Subcutaneous abdominal adipose tissue (tissue), 5 donors: ENCODE measurements around the gene GPR85.
"Not testable (repeated sequence)": the region's sequence is repeated elsewhere in the genome, so short reads cannot be mapped to it uniquely, and the experiment has no call there.

Experiments used
- H3K27ac ChIP-seq: one replicate; pipeline ENCODE4 v1.7.0; 2013; ENCODE audit warnings: low read depth, mild to moderate bottlenecking, inconsistent platforms, low read length, moderate library complexity
- H3K27me3 ChIP-seq, 5 donors: one replicate each; pipeline ENCODE4 v1.7.0; 2013; ENCODE audit warnings: low read length in 5 of 5, inconsistent platforms in 1 of 5; ENCODE audit not compliant: control insufficient read depth in 5 of 5, insufficient read depth in 4 of 5
- H3K36me3 ChIP-seq, 5 donors: one replicate each; pipeline ENCODE4 v1.7.0; 2013; ENCODE audit warnings: low read length in 5 of 5; ENCODE audit not compliant: control insufficient read depth in 5 of 5, insufficient read depth in 5 of 5
- H3K4me1 ChIP-seq, 5 donors: one replicate each; pipeline ENCODE4 v1.7.0; 2013; ENCODE audit warnings: low read length in 5 of 5, mild to moderate bottlenecking in 3 of 5, moderate library complexity in 1 of 5; ENCODE audit not compliant: control insufficient read depth in 5 of 5, insufficient read depth in 5 of 5
- H3K4me3 ChIP-seq, 5 donors: one replicate each; pipeline ENCODE4 v1.7.0; 2013; ENCODE audit warnings: low read length in 5 of 5, low read depth in 1 of 5
- H3K9ac ChIP-seq, 5 donors: one replicate each; pipeline ENCODE4 v1.7.0; 2013; ENCODE audit warnings: low read length in 5 of 5, mild to moderate bottlenecking in 4 of 5, moderate library complexity in 3 of 5
- H3K9me3 ChIP-seq, 5 donors: one replicate each; pipeline ENCODE4 v1.7.0; 2013; ENCODE audit warnings: low read length in 5 of 5; ENCODE audit not compliant: control insufficient read depth in 5 of 5
- donor health status: healthy.
- donor health status: healthy.
- donor health status: healthy.
- donor health status: healthy.
- donor health status: healthy.

Gene GPR85

GRCh38 chr7:113086431-113086888 is at the start of gene GPR85:
Gene GPR85 (minus strand): TSS chr7:113086827. CDS start chr7:113084721, 2,106 bp downstream.
- Histone ChIP-seq H3K27me3 (peaks cover 0 to 10% (median 5%) of the 10 kb centered on the region in 5 donors), H3K9ac (peak within 1 kb of the TSS in 3 of 5 donors; percentile 24 to 52 (median 47)), H3K4me1 (peaks cover 0 to 20% (median 16%) of the 10 kb centered on the region in 5 donors), H3K27ac (peak within 1 kb of the TSS; percentile 75), H3K36me3 (no peaks in the 10 kb centered on the region), H3K9me3 (no peaks in the 10 kb centered on the region), H3K4me3 (peak within 1 kb of the TSS; percentile 55 to 74 (median 68))

- Histone ChIP-seq H3K27ac (no peak overlapping the region), H3K4me1 (no peaks in the 10 kb centered on the region), H3K4me3 (no peak overlapping the region), H3K9ac (no peak overlapping the region), H3K27me3 (no peaks in the 10 kb centered on the region), H3K36me3 (no peaks in the 10 kb centered on the region), H3K9me3 (no peaks in the 10 kb centered on the region)
These were observed 47.4 kb upstream of the GPR85 start for GRCh38 chr7:113134025-113134424.

- no peak overlapping the region for H3K9ac ChIP-seq
- H3K4me3 ChIP-seq = no peak overlapping the region
- no peak overlapping the region for H3K27ac ChIP-seq
- no peaks in the 10 kb centered on the region for H3K9me3 ChIP-seq
- no peaks in the 10 kb centered on the region for H3K36me3 ChIP-seq
- no peaks in the 10 kb centered on the region for H3K27me3 ChIP-seq
- no peaks in the 10 kb centered on the region for H3K4me1 ChIP-seq
These were observed 44.7 kb upstream of the GPR85 start for GRCh38 chr7:113131367-113131766.

GRCh38 chr7:113128031-113128430 is 41.4 kb upstream of the GPR85 start:
- Histone ChIP-seq H3K4me1 (no peaks in the 10 kb centered on the region), H3K36me3 (no peaks in the 10 kb centered on the region), H3K9ac (no peak overlapping the region), H3K27ac (no peak overlapping the region), H3K27me3 (no peaks in the 10 kb centered on the region), H3K4me3 (no peak overlapping the region), H3K9me3 (no peaks in the 10 kb centered on the region)

GRCh38 chr7:113125728-113126127 is 39.1 kb upstream of the GPR85 start:
- H3K9me3 ChIP-seq = no peaks in the 10 kb centered on the region
- no peak overlapping the region for H3K27ac ChIP-seq
- no peak overlapping the region for H3K9ac ChIP-seq
- H3K4me1 ChIP-seq = no peaks in the 10 kb centered on the region
- H3K27me3 ChIP-seq = no peaks in the 10 kb centered on the region
- H3K4me3 ChIP-seq = no peak overlapping the region
- H3K36me3 ChIP-seq = no peaks in the 10 kb centered on the region

GRCh38 chr7:113122744-113123143 is 36.1 kb upstream of the GPR85 start:
- no peak overlapping the region for H3K27ac ChIP-seq
- no peaks in the 10 kb centered on the region for H3K9me3 ChIP-seq
- no peaks in the 10 kb centered on the region for H3K36me3 ChIP-seq
- H3K4me3 ChIP-seq = no peak overlapping the region
- H3K27me3 ChIP-seq = no peaks in the 10 kb centered on the region
- H3K4me1 ChIP-seq = peaks cover 0 to 9% (median 8%) of the 10 kb centered on the region in 5 donors
- H3K9ac ChIP-seq = no peak overlapping the region

- no peak overlapping the region for H3K9ac ChIP-seq
- peaks cover 0 to 6% (median 4%) of the 10 kb centered on the region in 5 donors for H3K36me3 ChIP-seq
- peaks cover 0 to 14% (median 10%) of the 10 kb centered on the region in 5 donors for H3K4me1 ChIP-seq
- no peaks in the 10 kb centered on the region for H3K9me3 ChIP-seq
- no peak overlapping the region for H3K27ac ChIP-seq
- H3K4me3 ChIP-seq = no peak overlapping the region
- H3K27me3 ChIP-seq = no peaks in the 10 kb centered on the region
These were observed 34.0 kb upstream of the GPR85 start for GRCh38 chr7:113120647-113121046.

- H3K4me1 ChIP-seq = peaks cover 0 to 14% (median 10%) of the 10 kb centered on the region in 5 donors
- no peaks in the 10 kb centered on the region for H3K9me3 ChIP-seq
- peaks cover 0 to 13% (median 4%) of the 10 kb centered on the region in 5 donors for H3K36me3 ChIP-seq
- no peak overlapping the region for H3K27ac ChIP-seq
- H3K27me3 ChIP-seq = no peaks in the 10 kb centered on the region
- peak overlapping the region in 1 of 5 donors; percentile 92 for H3K4me3 ChIP-seq
- no peak overlapping the region for H3K9ac ChIP-seq
These were observed 32.8 kb upstream of the GPR85 start for GRCh38 chr7:113119429-113119828.

GRCh38 chr7:113118074-113118959 is 31.7 kb upstream of the GPR85 start, which contains the start of gene SMIM30:
Gene SMIM30 (minus strand): TSS chr7:113118554. CDS start chr7:113117578, 976 bp downstream.
- Histone ChIP-seq H3K9me3 (no peaks in the 10 kb centered on the region), H3K27ac (peak within 1 kb of the TSS; percentile 77), H3K9ac (peak within 1 kb of the TSS; percentile 57 to 86 (median 76)), H3K4me3 (peak within 1 kb of the TSS; percentile 74 to 92 (median 85)), H3K4me1 (peaks cover 0 to 14% (median 10%) of the 10 kb centered on the region in 5 donors), H3K27me3 (no peaks in the 10 kb centered on the region), H3K36me3 (peaks cover 0 to 13% (median 4%) of the 10 kb centered on the region in 5 donors)

- Histone ChIP-seq H3K4me3 (peak overlapping the region in 4 of 5 donors; percentile 74 to 92 (median 82)), H3K4me1 (peaks cover 0 to 17% (median 10%) of the 10 kb centered on the region in 5 donors), H3K36me3 (peaks cover 4 to 16% (median 6%) of the 10 kb centered on the region in 5 donors)
- not testable (repeated sequence) for H3K27me3 ChIP-seq, H3K9ac ChIP-seq, H3K9me3 ChIP-seq, H3K27ac ChIP-seq
These were observed 30.7 kb upstream of the GPR85 start for GRCh38 chr7:113117374-113117774.
